Renal cortex interstitium (tissue), 11 donors: ENCODE data around the gene SETDB1. TPM values are rescaled to one million over a fixed set of nuclear protein-coding genes. Genes with fewer than 3 reads are reported as not detected.

Source experiments
- DNase-seq, 11 donors: peaks; one replicate each; pipeline ENCODE4 v3.0.0-alpha.2; 2013; ENCODE audit warnings: low read depth in 9 of 11, low spot score in 4 of 11; ENCODE audit errors: extremely low read depth in 1 of 11
- polyA plus RNA-seq, 3 donors: library from polyadenylated mRNA; unstranded; fragments of 120-200 nt; gene quantifications; one replicate each; pipeline ENCODE4 v1.2.1, GENCODE V29; 2013; ENCODE audit not compliant: insufficient read length in 3 of 3

Gene SETDB1
- polyA plus RNA-seq, 3 donors = 75.3 to 91.8 (median 85.4) TPM

- DNase-seq = no peak
Observed at GRCh38 chr1:151010346-151010726, 84.2 kb downstream of the SETDB1 start.

GRCh38 chr1:151011154-151011850 is 85.1 kb downstream of the SETDB1 start:
- DNase-seq = no peak

GRCh38 chr1:151012684-151013471 is 86.7 kb downstream of the SETDB1 start:
- no peak for DNase-seq

- peak in 7 of 11 donors; percentile 45 to 85 (median 73) for DNase-seq
Observed at GRCh38 chr1:151013518-151013917, 87.4 kb downstream of the SETDB1 start.

Other genes starting within 250 kb of the SETDB1 start
- 10 to 100 TPM; 38.2 to 43.5 (median 42.1) TPM for gene GOLPH3L, start 229.2 kb upstream of the SETDB1 start, polyA plus RNA-seq
- not detected for gene HORMAD1, start 205.5 kb upstream of the SETDB1 start, polyA plus RNA-seq
- gene CTSS, start 160.6 kb upstream of the SETDB1 start, polyA plus RNA-seq = 10 to 100 TPM; 12.3 to 14.0 (median 13.5) TPM
- 10 to 100 TPM; 22.9 to 28.1 (median 24.2) TPM for gene CTSK, start 118.1 kb upstream of the SETDB1 start, polyA plus RNA-seq
- 10 to 100 TPM; 53.5 to 59.7 (median 54.1) TPM for gene ARNT, start 49.8 kb upstream of the SETDB1 start, polyA plus RNA-seq
- gene CTXND2, start 39.2 kb upstream of the SETDB1 start, polyA plus RNA-seq = under 1 TPM in 1 of 3 donors, not detected in 2; 0.09 TPM
- gene CERS2, start 48.5 kb downstream of the SETDB1 start, polyA plus RNA-seq = 100 to 1,000 TPM; 296 to 301 (median 300) TPM
- 10 to 100 TPM; 14.3 to 18.9 (median 14.6) TPM for gene ANXA9, start 55.9 kb downstream of the SETDB1 start, polyA plus RNA-seq
- gene MINDY1, start 80.5 kb downstream of the SETDB1 start, polyA plus RNA-seq = 10 to 100 TPM; 38.9 to 58.3 (median 39.3) TPM
- 10 to 100 TPM; 42.4 to 48.7 (median 42.8) TPM for gene PRUNE1, start 82.1 kb downstream of the SETDB1 start, polyA plus RNA-seq
- gene BNIPL, start 110.2 kb downstream of the SETDB1 start, polyA plus RNA-seq = 1 to 10 TPM; 1.6 to 3.6 (median 2.7) TPM
- gene C1orf56, start 121.4 kb downstream of the SETDB1 start, polyA plus RNA-seq = 10 to 100 TPM in 2 of 3 donors, 1 to 10 TPM in 1; 9.1 to 14.0 (median 11.8) TPM
- 10 to 100 TPM; 73.0 to 82.3 (median 75.4) TPM for gene CDC42SE1, start 133.3 kb downstream of the SETDB1 start, polyA plus RNA-seq
- gene MLLT11, start 134.0 kb downstream of the SETDB1 start, polyA plus RNA-seq = 10 to 100 TPM; 22.6 to 26.7 (median 24.7) TPM
- gene GABPB2, start 144.4 kb downstream of the SETDB1 start, polyA plus RNA-seq = 10 to 100 TPM; 10.5 to 15.8 (median 15.4) TPM
- gene SEMA6C, start 220.3 kb downstream of the SETDB1 start, polyA plus RNA-seq = 10 to 100 TPM; 29.8 to 34.5 (median 29.9) TPM
- 1 to 10 TPM; 1.0 to 1.5 (median 1.3) TPM for gene TNFAIP8L2, start 230.3 kb downstream of the SETDB1 start, polyA plus RNA-seq
- gene LYSMD1, start 239.5 kb downstream of the SETDB1 start, polyA plus RNA-seq = 10 to 100 TPM; 16.4 to 20.1 (median 19.0) TPM
- 10 to 100 TPM; 38.4 to 45.2 (median 40.1) TPM for gene SCNM1, start 239.8 kb downstream of the SETDB1 start, polyA plus RNA-seq
- gene TMOD4, start 249.6 kb downstream of the SETDB1 start, polyA plus RNA-seq = 1 to 10 TPM; 1.0 to 2.0 (median 1.4) TPM